ENCODE data around the gene PLCXD1.
"Not testable (repeated sequence)": the region's sequence is repeated elsewhere in the genome, so short reads cannot be mapped to it uniquely, and the experiment has no call there.

The PLCXD1 gene

GRCh38 chrX:253451-254297 is 27.5 kb upstream of the PLCXD1 start:
- no peak for DNase-seq (ENCODE audit: extremely low read depth, low read depth)
- TF ChIP-seq CTCF (IDR thresholded peaks at IDR 0.05; ENCODE audit: low read depth, low read length) = no peak

GRCh38 chrX:254630-255215 is 26.5 kb upstream of the PLCXD1 start:
- TF ChIP-seq CTCF (IDR thresholded peaks at IDR 0.05; ENCODE audit: low read depth, low read length) = no peak
- no peak for DNase-seq (ENCODE audit: extremely low read depth, low read depth)

- TF ChIP-seq CTCF (IDR thresholded peaks at IDR 0.05; ENCODE audit: low read depth, low read length) = no peak
- DNase-seq (ENCODE audit: extremely low read depth, low read depth) = no peak
These were observed 25.3 kb upstream of the PLCXD1 start for GRCh38 chrX:255923-256331.

GRCh38 chrX:257054-257453 is 24.1 kb upstream of the PLCXD1 start:
- not testable (repeated sequence) for DNase-seq (ENCODE audit: extremely low read depth, low read depth)

GRCh38 chrX:257681-258289 is 23.4 kb upstream of the PLCXD1 start:
- TF ChIP-seq CTCF (IDR thresholded peaks at IDR 0.05; ENCODE audit: low read depth, low read length) = no peak
- no peak for DNase-seq (ENCODE audit: extremely low read depth, low read depth)

GRCh38 chrX:258291-259040 is 22.7 kb upstream of the PLCXD1 start:
- no peak for DNase-seq (ENCODE audit: extremely low read depth, low read depth)
- TF ChIP-seq CTCF (IDR thresholded peaks at IDR 0.05; ENCODE audit: low read depth, low read length) = no peak

GRCh38 chrX:259692-260355 is 21.4 kb upstream of the PLCXD1 start:
- DNase-seq (ENCODE audit: extremely low read depth, low read depth) = no peak
- no peak for TF ChIP-seq CTCF (IDR thresholded peaks at IDR 0.05; ENCODE audit: low read depth, low read length)
